RWPE2 (cell line): ENCODE measurements around the gene CXCL16.

Experiments used
- ATAC-seq: fragments of 200-7000 bp; cut with Tn5 transposase; 3 replicates; pipeline ENCODE4 v1.9.1; 2021; ENCODE audit warnings: low read depth
- DNase-seq: peaks from one replicate; pipeline ENCODE4 v3.0.0-alpha.2; 2020; ENCODE audit warnings: low spot score
- H3K27ac ChIP-seq: fragments of 450-650 bp; 2 replicates; pipeline ENCODE4 v1.5.1; 2017; ENCODE audit warnings: mild to moderate bottlenecking; ENCODE audit not compliant: poor library complexity, severe bottlenecking
- H3K27me3 ChIP-seq: fragments of 250-450 bp; sonication (Bioruptor Pico); 2 replicates; pipeline ENCODE4 v1.5.1; 2021; ENCODE audit warnings: mild to moderate bottlenecking, moderate library complexity; ENCODE audit not compliant: insufficient read depth, poor library complexity, severe bottlenecking
- H3K36me3 ChIP-seq: fragments of 250-450 bp; sonication (Bioruptor Pico); 2 replicates; pipeline ENCODE4 v1.5.1; 2020; ENCODE audit warnings: low read depth, mild to moderate bottlenecking, moderate library complexity
- H3K4me1 ChIP-seq: fragments of 250-450 bp; sonication (Bioruptor Pico); 2 replicates; pipeline ENCODE4 v1.5.1; 2021; ENCODE audit warnings: mild to moderate bottlenecking, moderate library complexity; ENCODE audit not compliant: insufficient read depth, poor library complexity, severe bottlenecking
- H3K4me3 ChIP-seq: fragments of 250-450 bp; sonication (Bioruptor Pico); 2 replicates; pipeline ENCODE4 v1.5.1; 2021; ENCODE audit warnings: mild to moderate bottlenecking, moderate library complexity; ENCODE audit not compliant: severe bottlenecking
- H3K9me3 ChIP-seq: fragments of 250-450 bp; sonication (Bioruptor Pico); 2 replicates; pipeline ENCODE4 v1.5.1; 2021; ENCODE audit warnings: mild to moderate bottlenecking, moderate library complexity; ENCODE audit not compliant: severe bottlenecking
- TF ChIP-seq, protein P1 (sequence below): fragments of 450-650 bp; IDR thresholded peaks from one replicate; pipeline ENCODE4 v1.5.1; 2017; ENCODE audit warnings: mild to moderate bottlenecking, moderate library complexity; ENCODE audit not compliant: poor library complexity, severe bottlenecking

CXCL16 gene

DNA sequence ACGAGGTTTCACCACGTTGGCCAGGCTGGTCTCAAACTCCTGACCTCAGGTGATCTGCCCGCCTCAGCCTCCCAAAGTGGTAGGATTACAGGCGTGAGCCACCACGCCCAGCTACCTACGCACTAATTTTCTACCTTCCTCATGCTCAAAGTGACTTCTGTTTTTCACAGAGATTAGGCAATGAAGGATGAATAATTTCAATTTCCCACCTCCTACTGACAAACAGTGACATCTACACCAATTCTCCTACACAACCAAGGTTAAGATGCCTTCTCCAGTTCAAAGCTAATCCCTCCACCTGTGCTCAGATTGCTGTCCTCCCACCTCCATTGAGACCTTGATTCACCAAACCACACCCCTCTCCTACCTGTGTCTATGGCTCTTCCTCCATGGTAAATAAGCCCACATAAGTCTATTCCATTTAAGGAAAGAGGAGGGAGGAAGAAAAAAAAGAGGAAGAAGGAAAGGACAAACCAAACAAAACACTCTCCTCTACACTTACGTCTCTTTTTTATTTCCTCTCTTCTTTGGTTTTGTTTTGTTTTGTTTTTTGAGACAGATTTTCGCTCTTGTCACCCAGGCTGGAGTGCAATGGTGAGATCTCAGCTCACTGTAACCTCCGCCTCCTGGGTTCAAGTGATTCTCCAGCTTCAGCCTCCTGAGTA, 13.9 kb downstream of the CXCL16 start:
- Histone ChIP-seq H3K9me3 (no peaks in the 10 kb centered on the region), H3K4me3 (no peak overlapping the region), H3K4me1 (peaks cover 8% of the 10 kb centered on the region), H3K36me3 (no peaks in the 10 kb centered on the region), H3K27me3 (no peaks in the 10 kb centered on the region), H3K27ac (no peak overlapping the region)
- ATAC-seq (no peak), DNase-seq (no peak)
- TF ChIP-seq, protein P1, sequence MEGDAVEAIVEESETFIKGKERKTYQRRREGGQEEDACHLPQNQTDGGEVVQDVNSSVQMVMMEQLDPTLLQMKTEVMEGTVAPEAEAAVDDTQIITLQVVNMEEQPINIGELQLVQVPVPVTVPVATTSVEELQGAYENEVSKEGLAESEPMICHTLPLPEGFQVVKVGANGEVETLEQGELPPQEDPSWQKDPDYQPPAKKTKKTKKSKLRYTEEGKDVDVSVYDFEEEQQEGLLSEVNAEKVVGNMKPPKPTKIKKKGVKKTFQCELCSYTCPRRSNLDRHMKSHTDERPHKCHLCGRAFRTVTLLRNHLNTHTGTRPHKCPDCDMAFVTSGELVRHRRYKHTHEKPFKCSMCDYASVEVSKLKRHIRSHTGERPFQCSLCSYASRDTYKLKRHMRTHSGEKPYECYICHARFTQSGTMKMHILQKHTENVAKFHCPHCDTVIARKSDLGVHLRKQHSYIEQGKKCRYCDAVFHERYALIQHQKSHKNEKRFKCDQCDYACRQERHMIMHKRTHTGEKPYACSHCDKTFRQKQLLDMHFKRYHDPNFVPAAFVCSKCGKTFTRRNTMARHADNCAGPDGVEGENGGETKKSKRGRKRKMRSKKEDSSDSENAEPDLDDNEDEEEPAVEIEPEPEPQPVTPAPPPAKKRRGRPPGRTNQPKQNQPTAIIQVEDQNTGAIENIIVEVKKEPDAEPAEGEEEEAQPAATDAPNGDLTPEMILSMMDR, result no peak

DNA sequence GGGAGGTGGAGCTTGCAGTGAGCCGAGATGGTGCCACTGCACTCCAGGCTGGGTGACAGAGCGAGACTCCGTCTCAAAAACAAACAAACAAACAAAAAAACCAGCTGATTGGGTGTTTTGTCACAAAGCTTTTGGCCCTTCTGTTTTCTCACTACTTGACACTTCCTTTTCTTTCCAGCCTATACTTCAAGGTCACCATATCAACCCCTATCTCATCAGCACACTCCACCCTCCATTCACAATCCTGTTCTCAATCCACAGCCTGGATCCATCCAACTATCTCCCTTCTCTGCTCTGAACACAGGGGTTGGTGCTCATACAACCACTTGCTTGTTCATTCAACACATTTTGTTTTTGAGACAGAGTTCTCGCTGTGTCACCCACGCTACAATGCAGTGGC, 15.1 kb downstream of the CXCL16 start:
- DNase-seq (no peak), ATAC-seq (no peak)
- H3K27me3 ChIP-seq, result no peaks in the 10 kb centered on the region
- H3K27ac ChIP-seq, result no peak overlapping the region
- no peak overlapping the region for H3K4me3 ChIP-seq
- no peaks in the 10 kb centered on the region for H3K36me3 ChIP-seq
- peaks cover 8% of the 10 kb centered on the region for H3K4me1 ChIP-seq
- no peaks in the 10 kb centered on the region for H3K9me3 ChIP-seq
- TF ChIP-seq, protein P1, result no peak

DNA sequence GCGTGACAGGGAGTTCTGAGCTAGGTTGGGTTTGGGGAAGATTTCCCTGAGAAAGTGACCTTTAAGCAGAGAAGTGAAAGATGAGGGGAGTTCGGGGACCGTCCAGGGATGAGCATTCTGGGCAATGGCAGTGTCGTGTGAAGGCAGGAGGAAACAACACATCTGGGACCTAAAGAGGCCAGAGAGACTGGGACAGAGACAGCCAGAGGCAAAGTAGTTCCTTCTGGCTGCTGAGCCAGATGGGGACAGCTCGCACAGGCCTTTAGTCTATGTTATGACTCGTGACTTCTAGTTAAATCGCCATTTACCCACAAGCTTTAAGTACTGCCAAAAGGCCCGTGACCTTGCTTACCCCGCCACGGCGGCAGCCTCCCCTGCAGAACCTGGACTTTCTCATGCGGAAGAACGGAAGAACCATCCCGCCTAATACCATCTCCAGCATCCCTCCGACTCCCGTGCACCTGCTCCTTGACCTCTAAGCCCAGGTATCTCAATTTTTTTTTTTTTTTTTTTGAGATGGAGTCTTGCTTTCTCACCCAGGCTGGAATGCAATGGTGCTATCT, 17.0 kb downstream of the CXCL16 start:
- Histone ChIP-seq H3K4me3 (no peak overlapping the region), H3K9me3 (no peaks in the 10 kb centered on the region), H3K36me3 (0 out of 2 replicates have a peak, but pooled peaks cover 4% of the 10 kb centered on the region), H3K4me1 (peaks cover 8% of the 10 kb centered on the region), H3K27me3 (no peaks in the 10 kb centered on the region), H3K27ac (no peak overlapping the region)
- DNase-seq (no peak), ATAC-seq (no peak)
- TF ChIP-seq, protein P1, result no peak

DNA sequence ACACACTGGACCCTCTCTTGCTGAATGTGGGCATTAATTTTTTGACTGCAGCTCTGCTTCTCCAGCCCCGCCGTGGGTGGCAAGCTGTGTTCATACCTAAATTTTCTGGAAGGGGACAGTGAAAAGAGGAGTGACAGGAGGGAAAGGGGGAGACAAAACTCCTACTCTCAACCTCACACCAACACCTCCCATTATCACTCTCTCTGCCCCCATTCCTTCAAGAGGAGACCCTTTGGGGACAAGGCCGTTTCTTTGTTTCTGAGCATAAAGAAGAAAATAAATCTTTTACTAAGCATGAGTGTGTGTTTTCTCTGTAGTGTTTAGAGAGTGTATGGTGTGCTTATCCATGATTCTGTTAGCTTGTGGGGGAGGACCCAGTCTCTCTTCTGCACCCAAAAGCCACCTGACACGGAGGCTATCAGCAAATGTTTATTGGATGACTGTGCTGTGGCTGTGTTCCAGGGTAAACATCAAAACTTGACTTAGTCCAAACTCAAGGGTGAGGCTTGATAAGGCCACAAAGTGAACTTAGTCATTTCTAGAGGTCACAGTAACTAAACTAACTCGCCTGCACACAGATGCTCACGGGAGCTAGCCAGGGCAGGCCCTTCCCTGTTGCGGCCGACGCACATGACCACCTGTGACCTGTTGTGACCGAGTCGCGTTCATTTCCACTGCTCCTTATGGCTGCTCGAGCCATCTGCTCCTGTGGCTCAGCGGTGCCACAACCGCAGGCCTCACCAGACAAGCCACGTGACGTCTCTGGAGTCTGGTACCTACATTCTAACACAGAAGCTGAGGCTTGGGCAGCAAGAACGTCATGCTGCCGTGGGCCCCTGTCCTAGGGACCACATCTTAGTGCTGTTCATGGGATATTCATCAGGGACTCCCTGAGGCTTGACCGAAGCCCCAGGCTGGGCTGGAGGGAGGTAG, 18.3 kb downstream of the CXCL16 start:
- Histone ChIP-seq H3K4me1 (peaks cover 8% of the 10 kb centered on the region), H3K27me3 (no peaks in the 10 kb centered on the region), H3K27ac (no peak overlapping the region), H3K9me3 (no peaks in the 10 kb centered on the region), H3K36me3 (peaks cover 10% of the 10 kb centered on the region), H3K4me3 (no peak overlapping the region)
- TF ChIP-seq, protein P1, result no peak
- peak; percentile 70 for ATAC-seq
- DNase-seq, result no peak
